Mesenchymal stem cell (in vitro differentiated cells and primary cell): ENCODE data around the gene HRNR.

Experiments
- DNase-seq: peaks from one replicate; pipeline ENCODE4 v3.0.0-alpha.2; 2013
- H2AFZ ChIP-seq: one replicate; pipeline ENCODE4 v1.6.1; 2013; ENCODE audit warnings: low read depth, mild to moderate bottlenecking, control low read depth, inconsistent platforms, low read length, moderate library complexity
- H2AK5ac ChIP-seq: 2 replicates; pipeline ENCODE4 v1.6.1; 2013; ENCODE audit warnings: low read length, moderate library complexity, mild to moderate bottlenecking, inconsistent platforms; ENCODE audit not compliant: severe bottlenecking
- H2BK120ac ChIP-seq: one replicate; pipeline ENCODE4 v1.6.1; 2013; ENCODE audit warnings: low read depth, mild to moderate bottlenecking, inconsistent platforms, low read length, moderate library complexity
- H2BK12ac ChIP-seq, 2 experiments: one replicate each; pipeline ENCODE4 v1.6.1; 2013; ENCODE audit warnings: inconsistent platforms in 2 of 2, low read length in 2 of 2, mild to moderate bottlenecking in 2 of 2, moderate library complexity in 2 of 2, control low read depth in 1 of 2
- H2BK15ac ChIP-seq: one replicate; pipeline ENCODE4 v1.6.1; 2013; ENCODE audit warnings: mild to moderate bottlenecking, low read depth, inconsistent platforms; ENCODE audit not compliant: poor library complexity, severe bottlenecking
- H2BK5ac ChIP-seq: 2 replicates; pipeline ENCODE4 v1.6.1; 2013; ENCODE audit warnings: low read depth, mild to moderate bottlenecking, low read length, control low read depth, inconsistent platforms; ENCODE audit not compliant: poor library complexity, severe bottlenecking
- H3K14ac ChIP-seq, 2 experiments: one replicate each; pipeline ENCODE4 v1.6.1; 2013; ENCODE audit warnings: inconsistent platforms in 2 of 2, low read length in 2 of 2, control low read depth in 1 of 2, mild to moderate bottlenecking in 1 of 2, moderate library complexity in 1 of 2
- H3K18ac ChIP-seq, 2 experiments: one replicate each; pipeline ENCODE4 v1.6.1; 2013; ENCODE audit warnings: inconsistent platforms in 2 of 2, low read length in 2 of 2, control low read depth in 1 of 2, low read depth in 1 of 2, mild to moderate bottlenecking in 1 of 2
- H3K23ac ChIP-seq, 2 experiments: one replicate each; pipeline ENCODE4 v1.6.1; 2013; ENCODE audit warnings: inconsistent platforms in 2 of 2, low read length in 2 of 2, mild to moderate bottlenecking in 2 of 2, moderate library complexity in 2 of 2, control low read depth in 1 of 2
- H3K27ac ChIP-seq: 2 replicates; pipeline ENCODE4 v1.5.1; 2013; ENCODE audit warnings: mild to moderate bottlenecking, moderate library complexity, low read length, control low read depth, inconsistent platforms; ENCODE audit not compliant: poor library complexity, severe bottlenecking
- H3K27me3 ChIP-seq, 2 experiments: 2 replicates each; pipeline versions ENCODE4 v1.6.1 to v1.7.0; 2013; ENCODE audit warnings: low read length in 2 of 2, mild to moderate bottlenecking in 2 of 2, moderate library complexity in 2 of 2, control low read depth in 1 of 2, inconsistent platforms in 1 of 2; ENCODE audit not compliant: control insufficient read depth in 1 of 2, insufficient read depth in 1 of 2
- H3K36me3 ChIP-seq, 2 experiments: 2 replicates each; pipeline versions ENCODE4 v1.6.1 to v1.7.0; 2013; ENCODE audit warnings: low read length in 2 of 2, control low read depth in 1 of 2, inconsistent platforms in 1 of 2, low read depth in 1 of 2, mild to moderate bottlenecking in 1 of 2; ENCODE audit not compliant: insufficient read depth in 2 of 2, control insufficient read depth in 1 of 2
- H3K4ac ChIP-seq, 2 experiments: one replicate each; pipeline ENCODE4 v1.6.1; 2013; ENCODE audit warnings: inconsistent platforms in 2 of 2, low read length in 2 of 2, mild to moderate bottlenecking in 2 of 2, moderate library complexity in 2 of 2, control low read depth in 1 of 2, low read depth in 1 of 2
- H3K4me1 ChIP-seq: 2 replicates; pipeline ENCODE4 v1.6.1; 2013; ENCODE audit warnings: low read depth, low read length, control low read depth; ENCODE audit not compliant: control insufficient read depth, insufficient read depth
- H3K4me2 ChIP-seq: 2 replicates; pipeline ENCODE4 v1.6.1; 2013; ENCODE audit warnings: low read length, mild to moderate bottlenecking, inconsistent platforms; ENCODE audit not compliant: poor library complexity, severe bottlenecking
- H3K4me3 ChIP-seq, 2 experiments: 2 replicates each; pipeline versions ENCODE4 v1.5.1 to v1.7.0; 2013; ENCODE audit warnings: low read length in 2 of 2, mild to moderate bottlenecking in 2 of 2, control low read depth in 1 of 2, low read depth in 1 of 2; ENCODE audit not compliant: insufficient read depth in 1 of 2
- H3K79me1 ChIP-seq: replicated peaks from 2 replicates; pipeline ENCODE4 v1.6.1; 2013; ENCODE audit warnings: mild to moderate bottlenecking, control low read depth, low read length, inconsistent platforms; ENCODE audit not compliant: poor library complexity, severe bottlenecking
- H3K9ac ChIP-seq: 2 replicates; pipeline ENCODE4 v1.7.0; 2013; ENCODE audit warnings: mild to moderate bottlenecking, low read length, moderate library complexity
- H3K9me3 ChIP-seq: 2 replicates; pipeline ENCODE4 v1.7.0; 2013; ENCODE audit warnings: mild to moderate bottlenecking, low read length; ENCODE audit not compliant: control insufficient read depth
- H4K8ac ChIP-seq: one replicate; pipeline ENCODE4 v1.6.1; 2013; ENCODE audit warnings: inconsistent platforms, mild to moderate bottlenecking, low read length, moderate library complexity
- H4K91ac ChIP-seq: one replicate; pipeline ENCODE4 v1.6.1; 2013; ENCODE audit warnings: mild to moderate bottlenecking, low read length, inconsistent platforms
- WGBS: methylation state at CpG from one replicate; pipeline ENCODE4 v1.1.7; 2013; ENCODE audit warnings: mixed read lengths; 5-methylcytosine and 5-hydroxymethylcytosine counted together

HRNR gene

DNA sequence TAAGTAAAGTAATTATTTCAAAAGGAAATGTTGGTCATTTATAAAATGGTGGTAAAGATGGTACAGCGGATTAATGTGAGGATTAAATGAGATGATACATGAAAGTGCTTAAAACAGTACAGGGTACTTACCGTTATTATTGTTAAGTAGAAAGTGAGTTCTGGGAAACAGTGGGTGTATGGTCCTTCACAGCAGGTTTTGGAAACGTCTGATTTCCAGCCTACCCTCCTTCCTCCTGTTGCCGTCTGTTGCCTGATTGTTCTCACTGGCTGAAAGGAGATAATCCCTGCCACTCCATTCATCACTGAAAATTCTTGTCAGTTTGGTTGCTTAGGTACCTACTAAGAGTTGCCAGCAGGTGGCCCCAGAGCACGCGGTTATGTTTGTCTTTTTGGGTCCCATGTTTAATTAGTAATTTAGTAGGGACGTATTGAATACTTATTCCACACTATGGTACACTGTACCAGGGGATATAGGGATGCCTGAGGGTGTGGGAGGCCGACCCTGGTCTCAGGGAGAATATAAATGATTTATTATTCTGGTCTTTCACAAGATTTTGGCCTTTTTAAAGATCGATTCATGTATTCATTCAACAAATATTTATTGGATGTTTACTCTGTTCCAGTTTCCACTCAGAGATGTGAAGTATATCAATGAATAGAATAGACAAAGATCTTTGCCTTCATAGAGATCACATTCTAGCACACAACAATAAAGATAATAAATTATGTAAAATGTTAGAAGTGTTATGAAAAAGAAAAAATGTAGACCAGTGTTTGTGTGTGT lies 34.1 kb downstream of the HRNR start:
- Histone ChIP-seq H3K18ac (no peak overlapping the region), H3K4me1 (no peaks in the 10 kb centered on the region), H2AFZ (no peak overlapping the region), H2BK120ac (no peak overlapping the region), H2AK5ac (no peak overlapping the region), H2BK5ac (no peak overlapping the region), H3K23ac (no peak overlapping the region), H3K27me3 (peaks cover 0 to 18% of the 10 kb centered on the region in 2 experiments), H3K9ac (peak overlapping the region; percentile 90), H3K36me3 (no peaks in the 10 kb centered on the region), H3K4ac (no peak overlapping the region), H3K14ac (no peak overlapping the region), H4K91ac (no peak overlapping the region), H4K8ac (no peak overlapping the region), H3K4me2 (no peak overlapping the region), H2BK15ac (no peak overlapping the region), H3K27ac (no peak overlapping the region), H3K79me1 (no peaks in the 10 kb centered on the region), H3K9me3 (no peaks in the 10 kb centered on the region), H2BK12ac (no peak overlapping the region), H3K4me3 (peak overlapping the region in 1 of 2 experiments; percentile 83)
- whole genome bisulfite sequencing = 46% methylated on average over 7 of the region's 9 CpGs
- peak; percentile 10 for DNase-seq

GRCh38 chr1:152188673-152189591 lies 35.1 kb downstream of the HRNR start:
- Histone ChIP-seq H3K4me2 (no peak overlapping the region), H3K9me3 (no peaks in the 10 kb centered on the region), H3K18ac (no peak overlapping the region), H3K14ac (no peak overlapping the region), H3K4ac (no peak overlapping the region), H3K36me3 (no peaks in the 10 kb centered on the region), H3K4me1 (no peaks in the 10 kb centered on the region), H3K79me1 (no peaks in the 10 kb centered on the region), H4K8ac (no peak overlapping the region), H3K23ac (no peak overlapping the region), H2BK5ac (no peak overlapping the region), H3K27ac (no peak overlapping the region), H3K9ac (peak overlapping the region; percentile 90), H2BK15ac (no peak overlapping the region), H2AFZ (no peak overlapping the region), H2BK12ac (no peak overlapping the region), H4K91ac (no peak overlapping the region), H3K4me3 (peak overlapping the region in 1 of 2 experiments; percentile 83), H2BK120ac (no peak overlapping the region), H3K27me3 (peaks cover 0 to 26% of the 10 kb centered on the region in 2 experiments), H2AK5ac (no peak overlapping the region)
- no peak for DNase-seq
- WGBS = 89% methylated on average over 57 of the region's 62 CpGs

DNA sequence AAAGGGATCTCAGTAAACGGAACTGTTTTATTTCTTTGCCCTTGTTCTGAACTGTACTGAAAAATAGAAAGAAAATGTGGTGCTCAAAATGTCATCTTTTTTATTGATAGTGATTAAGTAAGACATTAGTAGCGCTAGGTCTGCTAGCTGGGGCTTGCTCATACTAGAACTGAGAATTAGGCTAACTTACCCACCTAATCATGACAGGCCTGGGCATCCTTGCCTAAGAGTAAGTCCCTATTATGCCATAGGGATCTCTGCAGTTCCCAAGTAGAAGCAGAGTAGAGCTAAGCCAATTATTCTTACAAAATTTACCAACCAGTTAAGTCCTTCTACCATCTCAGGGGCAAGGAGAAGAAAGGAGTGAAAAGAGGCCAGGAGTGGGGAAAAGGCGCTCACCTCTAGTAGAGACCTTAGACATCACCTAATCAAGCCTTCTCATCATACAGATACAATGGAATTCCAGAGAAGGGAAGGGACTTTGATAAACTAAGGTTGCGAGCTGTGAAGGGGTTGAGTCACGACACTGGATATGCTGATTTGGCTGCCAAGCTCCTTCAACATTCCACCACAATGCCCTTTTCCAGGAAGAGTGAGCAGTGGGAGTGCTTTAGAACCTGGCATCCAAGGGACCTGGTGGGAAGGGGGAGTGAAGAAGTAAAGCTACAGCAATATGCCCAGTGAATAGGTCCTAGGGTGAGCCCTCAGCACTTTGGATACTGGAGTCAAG lies 37.3 kb downstream of the HRNR start:
- Histone ChIP-seq H3K36me3 (no peaks in the 10 kb centered on the region), H3K9me3 (no peaks in the 10 kb centered on the region), H3K4me1 (peaks cover 2% of the 10 kb centered on the region), H3K27me3 (peaks cover 0 to 26% of the 10 kb centered on the region in 2 experiments), H3K9ac (peak overlapping the region; percentile 6), H3K79me1 (no peaks in the 10 kb centered on the region), H4K91ac (no peak overlapping the region), H3K4me3 (no peak overlapping the region), H3K14ac (no peak overlapping the region), H3K23ac (no peak overlapping the region), H4K8ac (no peak overlapping the region), H3K4ac (no peak overlapping the region), H3K18ac (no peak overlapping the region), H2BK12ac (no peak overlapping the region), H2AFZ (no peak overlapping the region), H3K27ac (no peak overlapping the region), H2BK15ac (no peak overlapping the region), H2BK5ac (no peak overlapping the region), H2BK120ac (no peak overlapping the region), H2AK5ac (no peak overlapping the region), H3K4me2 (no peak overlapping the region)
- WGBS = 61% methylated on average over 4 of the region's 5 CpGs
- no peak for DNase-seq
